ENCODE measurements around the gene PTPRD.
"Not testable (repeated sequence)": the region's sequence is repeated elsewhere in the genome, so short reads cannot be mapped to it uniquely, and the experiment has no call there.

Gene PTPRD

GRCh38 chr9:10387282-10387681, 225.5 kb downstream of the PTPRD start:
- no peak overlapping the region for H3K4me3 ChIP-seq (ENCODE audit: low read length)
- TF ChIP-seq, protein P1, sequence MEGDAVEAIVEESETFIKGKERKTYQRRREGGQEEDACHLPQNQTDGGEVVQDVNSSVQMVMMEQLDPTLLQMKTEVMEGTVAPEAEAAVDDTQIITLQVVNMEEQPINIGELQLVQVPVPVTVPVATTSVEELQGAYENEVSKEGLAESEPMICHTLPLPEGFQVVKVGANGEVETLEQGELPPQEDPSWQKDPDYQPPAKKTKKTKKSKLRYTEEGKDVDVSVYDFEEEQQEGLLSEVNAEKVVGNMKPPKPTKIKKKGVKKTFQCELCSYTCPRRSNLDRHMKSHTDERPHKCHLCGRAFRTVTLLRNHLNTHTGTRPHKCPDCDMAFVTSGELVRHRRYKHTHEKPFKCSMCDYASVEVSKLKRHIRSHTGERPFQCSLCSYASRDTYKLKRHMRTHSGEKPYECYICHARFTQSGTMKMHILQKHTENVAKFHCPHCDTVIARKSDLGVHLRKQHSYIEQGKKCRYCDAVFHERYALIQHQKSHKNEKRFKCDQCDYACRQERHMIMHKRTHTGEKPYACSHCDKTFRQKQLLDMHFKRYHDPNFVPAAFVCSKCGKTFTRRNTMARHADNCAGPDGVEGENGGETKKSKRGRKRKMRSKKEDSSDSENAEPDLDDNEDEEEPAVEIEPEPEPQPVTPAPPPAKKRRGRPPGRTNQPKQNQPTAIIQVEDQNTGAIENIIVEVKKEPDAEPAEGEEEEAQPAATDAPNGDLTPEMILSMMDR (IDR thresholded peaks at IDR 0.05; ENCODE audit: insufficient read depth, low read depth, low read length, missing control alignments) = no peak
- DNase-seq (ENCODE audit: low read depth) = no peak

GRCh38 chr9:10371824-10372223, 241.0 kb downstream of the PTPRD start:
- no peak for DNase-seq (ENCODE audit: low read depth)
- no peak overlapping the region for H3K4me3 ChIP-seq (ENCODE audit: low read length)
- TF ChIP-seq, protein P1 (IDR thresholded peaks at IDR 0.05; ENCODE audit: insufficient read depth, low read depth, low read length, missing control alignments) = no peak

DNA sequence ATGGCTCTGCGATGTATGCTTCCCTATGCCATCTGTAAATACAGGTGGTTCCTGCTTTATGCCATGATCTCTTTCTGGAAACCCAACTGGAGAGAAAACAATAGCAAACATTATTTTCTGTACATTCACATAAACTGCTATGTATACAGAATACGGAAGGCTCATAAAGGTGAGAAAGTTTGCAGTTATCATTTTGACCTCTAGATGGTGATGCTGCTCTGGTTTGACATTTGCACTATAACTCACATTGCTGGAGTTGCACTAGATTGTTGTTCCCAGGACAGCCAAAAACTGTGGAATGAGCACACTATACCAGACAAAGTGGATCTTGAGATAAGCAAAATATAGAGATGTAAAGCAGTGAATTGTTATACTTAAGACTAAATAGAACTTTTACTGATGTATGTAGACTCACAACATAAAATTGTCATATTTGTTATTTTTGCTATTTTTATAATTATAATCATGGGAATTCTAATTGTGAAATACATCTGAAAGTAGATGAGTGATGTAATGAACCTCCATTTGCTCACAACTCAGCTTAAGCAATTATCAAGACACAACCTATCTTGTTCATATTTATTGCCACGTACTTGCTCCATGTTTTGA, 246.5 kb downstream of the PTPRD start:
- DNase-seq (ENCODE audit: low read depth) = peak; percentile 62
- TF ChIP-seq, protein P1 (IDR thresholded peaks at IDR 0.05; ENCODE audit: insufficient read depth, low read depth, low read length, missing control alignments) = peak; percentile 83
- H3K4me3 ChIP-seq (ENCODE audit: low read length) = no peak overlapping the region

DNA sequence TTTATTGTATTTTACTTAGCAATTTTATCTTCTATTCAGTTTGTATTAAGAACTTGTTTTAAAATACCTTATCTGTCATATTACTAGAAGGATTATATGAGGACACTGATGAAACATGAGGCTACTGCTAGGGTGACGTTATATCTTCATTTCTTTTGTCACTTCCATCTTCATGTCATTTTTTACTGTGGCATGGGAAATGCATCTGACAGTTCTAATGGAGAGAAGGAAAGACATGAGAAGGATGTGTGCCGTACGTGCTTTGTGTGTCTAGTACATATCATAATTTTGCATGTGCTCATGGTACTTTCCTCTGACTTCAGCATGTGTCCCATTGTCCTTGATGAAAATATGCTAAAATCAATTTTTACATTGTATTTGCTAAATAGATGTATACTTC, 258.2 kb downstream of the PTPRD start:
- TF ChIP-seq, protein P1 (IDR thresholded peaks at IDR 0.05; ENCODE audit: insufficient read depth, low read depth, low read length, missing control alignments) = no peak
- H3K4me3 ChIP-seq (ENCODE audit: low read length) = no peak overlapping the region
- DNase-seq (ENCODE audit: low read depth) = no peak

DNA sequence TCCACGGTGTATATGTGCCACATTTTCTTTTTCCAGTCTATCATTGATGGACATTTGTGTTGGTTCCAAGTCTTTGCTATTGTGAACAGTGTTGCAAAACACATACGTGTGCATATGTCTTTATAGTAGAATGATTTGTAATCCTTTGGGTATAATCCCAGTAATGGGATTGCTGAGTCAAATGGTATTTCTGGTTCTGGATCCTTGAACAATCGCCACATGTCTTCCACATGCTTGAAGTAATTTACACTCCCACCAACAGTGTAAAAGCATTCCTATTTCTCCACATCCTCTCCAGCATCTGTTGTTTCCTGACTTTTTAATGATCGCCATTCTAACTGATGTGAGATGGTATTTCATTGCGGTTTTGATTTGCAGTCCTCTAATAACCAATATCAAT, 267.2 kb downstream of the PTPRD start:
- not testable (repeated sequence) for H3K4me3 ChIP-seq (ENCODE audit: low read length); DNase-seq (ENCODE audit: low read depth)

DNA sequence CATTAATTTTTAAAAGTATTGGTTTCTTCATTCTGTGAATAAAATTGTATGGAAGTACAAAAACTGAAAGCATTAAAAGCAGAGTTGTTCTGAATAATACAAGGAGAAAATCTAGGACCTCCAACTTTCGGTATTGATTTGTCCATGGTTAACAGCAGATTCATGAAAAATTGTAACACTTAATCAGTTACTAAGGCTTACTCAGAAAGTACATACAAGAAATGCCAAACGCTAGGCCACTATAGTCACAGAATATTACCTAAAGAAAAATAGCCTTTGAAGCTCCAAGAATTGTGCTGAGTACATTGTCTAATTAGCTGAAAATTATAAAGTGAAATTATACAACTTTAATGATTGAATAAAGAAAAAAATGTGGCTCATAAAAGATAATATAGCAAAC, 271.7 kb downstream of the PTPRD start:
- H3K4me3 ChIP-seq (ENCODE audit: low read length) = no peak overlapping the region
- DNase-seq (ENCODE audit: low read depth) = no peak
- TF ChIP-seq, protein P1 (IDR thresholded peaks at IDR 0.05; ENCODE audit: insufficient read depth, low read depth, low read length, missing control alignments) = no peak

GRCh38 chr9:10339152-10339551, 273.6 kb downstream of the PTPRD start:
- no peak for DNase-seq (ENCODE audit: low read depth)
- TF ChIP-seq, protein P1 (IDR thresholded peaks at IDR 0.05; ENCODE audit: insufficient read depth, low read depth, low read length, missing control alignments) = no peak
- H3K4me3 ChIP-seq (ENCODE audit: low read length) = no peak overlapping the region

Measured in epithelial cell of esophagus (primary cell).